GM12801 (cell line): ENCODE results near the gene CDC42EP1.

Source experiments
- CTCF ChIP-seq: IDR thresholded peaks from one replicate; pipeline ENCODE4 v1.5.1; 2011; ENCODE audit warnings: control low read depth; ENCODE audit not compliant: insufficient read length; ENCODE audit errors: extremely low read depth

CDC42EP1 gene

GRCh38 chr22:37594237-37594636 is 34.0 kb downstream of the CDC42EP1 start:
- no peak for TF ChIP-seq CTCF

- TF ChIP-seq CTCF, result no peak
Measured at GRCh38 chr22:37599153-37599552, 38.9 kb downstream of the CDC42EP1 start.

- TF ChIP-seq CTCF, result no peak
Measured at GRCh38 chr22:37601203-37601539, 40.9 kb downstream of the CDC42EP1 start.

- no peak for TF ChIP-seq CTCF
Measured at GRCh38 chr22:37601540-37602442, 41.5 kb downstream of the CDC42EP1 start.

GRCh38 chr22:37604074-37604473 is 43.8 kb downstream of the CDC42EP1 start:
- no peak for TF ChIP-seq CTCF

- TF ChIP-seq CTCF, result no peak
Measured at GRCh38 chr22:37604875-37605274, 44.6 kb downstream of the CDC42EP1 start.

- TF ChIP-seq CTCF, result no peak
Measured at GRCh38 chr22:37607010-37607934, 47.0 kb downstream of the CDC42EP1 start.
